Skeletal muscle satellite cell (primary cell): ENCODE data around the gene PLEKHG3.

Experiments
- H3K27me3 ChIP-seq: 2 replicates; pipeline ENCODE4 v1.7.0; 2013; ENCODE audit warnings: low read length; ENCODE audit not compliant: control insufficient read depth, insufficient read depth
- H3K36me3 ChIP-seq: 2 replicates; pipeline ENCODE4 v1.7.0; 2013; ENCODE audit warnings: mild to moderate bottlenecking, control low read depth, low read length; ENCODE audit not compliant: insufficient read depth
- H3K4me1 ChIP-seq: 2 replicates; pipeline ENCODE4 v1.7.0; 2013; ENCODE audit warnings: low read length; ENCODE audit not compliant: control insufficient read depth, insufficient read depth
- H3K4me2 ChIP-seq: 2 replicates; pipeline ENCODE4 v1.7.0; 2013; ENCODE audit warnings: mild to moderate bottlenecking, low read length
- H3K4me3 ChIP-seq: 2 replicates; pipeline ENCODE4 v1.7.0; 2013; ENCODE audit warnings: low read length
- H3K9ac ChIP-seq: 2 replicates; pipeline ENCODE4 v1.7.0; 2013; ENCODE audit warnings: mild to moderate bottlenecking, low read depth, low read length, moderate library complexity
- H3K9me3 ChIP-seq: replicated peaks from 2 replicates; pipeline ENCODE4 v1.7.0; 2013; ENCODE audit warnings: mild to moderate bottlenecking, control low read depth, low read length

PLEKHG3 gene

GRCh38 chr14:64755781-64756221, 51.6 kb downstream of the PLEKHG3 start:
- Histone ChIP-seq H3K27me3 (peaks cover 26% of the 10 kb centered on the region), H3K36me3 (no peaks in the 10 kb centered on the region), H3K4me2 (no peak overlapping the region), H3K9me3 (no peaks in the 10 kb centered on the region), H3K4me3 (no peak overlapping the region), H3K4me1 (peaks cover 13% of the 10 kb centered on the region), H3K9ac (no peak overlapping the region)

GRCh38 chr14:64756712-64757111, 52.5 kb downstream of the PLEKHG3 start:
- Histone ChIP-seq H3K4me2 (no peak overlapping the region), H3K27me3 (peaks cover 34% of the 10 kb centered on the region), H3K4me3 (no peak overlapping the region), H3K9ac (no peak overlapping the region), H3K36me3 (no peaks in the 10 kb centered on the region), H3K9me3 (no peaks in the 10 kb centered on the region), H3K4me1 (peaks cover 18% of the 10 kb centered on the region)

GRCh38 chr14:64757601-64758000, 53.4 kb downstream of the PLEKHG3 start:
- Histone ChIP-seq H3K4me1 (peaks cover 26% of the 10 kb centered on the region), H3K36me3 (no peaks in the 10 kb centered on the region), H3K4me2 (no peak overlapping the region), H3K27me3 (peaks cover 35% of the 10 kb centered on the region), H3K9ac (no peak overlapping the region), H3K4me3 (no peak overlapping the region), H3K9me3 (no peaks in the 10 kb centered on the region)

GRCh38 chr14:64758025-64758521, 53.8 kb downstream of the PLEKHG3 start:
- Histone ChIP-seq H3K36me3 (no peaks in the 10 kb centered on the region), H3K27me3 (peaks cover 35% of the 10 kb centered on the region), H3K9ac (no peak overlapping the region), H3K9me3 (no peaks in the 10 kb centered on the region), H3K4me3 (no peak overlapping the region), H3K4me1 (peaks cover 28% of the 10 kb centered on the region), H3K4me2 (no peak overlapping the region)

GRCh38 chr14:64758691-64759554, 54.7 kb downstream of the PLEKHG3 start:
- Histone ChIP-seq H3K9ac (no peak overlapping the region), H3K4me1 (peaks cover 28% of the 10 kb centered on the region), H3K9me3 (no peaks in the 10 kb centered on the region), H3K36me3 (no peaks in the 10 kb centered on the region), H3K27me3 (peaks cover 30% of the 10 kb centered on the region), H3K4me3 (no peak overlapping the region), H3K4me2 (no peak overlapping the region)

- Histone ChIP-seq H3K27me3 (peaks cover 24% of the 10 kb centered on the region), H3K4me1 (peaks cover 35% of the 10 kb centered on the region), H3K4me3 (no peak overlapping the region), H3K9ac (no peak overlapping the region), H3K4me2 (no peak overlapping the region), H3K36me3 (no peaks in the 10 kb centered on the region), H3K9me3 (no peaks in the 10 kb centered on the region)
These were observed 55.3 kb downstream of the PLEKHG3 start for GRCh38 chr14:64759555-64759938.

GRCh38 chr14:64760146-64760755, 56.0 kb downstream of the PLEKHG3 start:
- H3K4me2 ChIP-seq = no peak overlapping the region
- no peak overlapping the region for H3K9ac ChIP-seq
- no peaks in the 10 kb centered on the region for H3K9me3 ChIP-seq
- H3K4me1 ChIP-seq = peaks cover 36% of the 10 kb centered on the region
- no peak overlapping the region for H3K4me3 ChIP-seq
- H3K27me3 ChIP-seq = peaks cover 18% of the 10 kb centered on the region
- H3K36me3 ChIP-seq = no peaks in the 10 kb centered on the region

- H3K9ac ChIP-seq = no peak overlapping the region
- H3K9me3 ChIP-seq = no peaks in the 10 kb centered on the region
- no peak overlapping the region for H3K4me2 ChIP-seq
- H3K36me3 ChIP-seq = no peaks in the 10 kb centered on the region
- H3K4me1 ChIP-seq = peaks cover 36% of the 10 kb centered on the region
- peaks cover 14% of the 10 kb centered on the region for H3K27me3 ChIP-seq
- H3K4me3 ChIP-seq = no peak overlapping the region
These were observed 56.7 kb downstream of the PLEKHG3 start for GRCh38 chr14:64760916-64761315.

- H3K4me1 ChIP-seq = peaks cover 36% of the 10 kb centered on the region
- H3K4me2 ChIP-seq = peak overlapping the region; percentile 60
- no peak overlapping the region for H3K9ac ChIP-seq
- no peaks in the 10 kb centered on the region for H3K9me3 ChIP-seq
- peaks cover 14% of the 10 kb centered on the region for H3K27me3 ChIP-seq
- peak overlapping the region; percentile 37 for H3K4me3 ChIP-seq
- H3K36me3 ChIP-seq = no peaks in the 10 kb centered on the region
These were observed 57.3 kb downstream of the PLEKHG3 start for GRCh38 chr14:64761441-64762043.

- H3K9ac ChIP-seq = no peak overlapping the region
These were observed 58.1 kb downstream of the PLEKHG3 start for GRCh38 chr14:64762044-64763034.

More at GRCh38 chr14:64762044-64763034, 58.1 kb downstream of the PLEKHG3 start:
- Histone ChIP-seq H3K4me1 (peaks cover 36% of the 10 kb centered on the region), H3K36me3 (no peaks in the 10 kb centered on the region), H3K4me3 (peak overlapping the region; percentile 37), H3K9me3 (no peaks in the 10 kb centered on the region), H3K4me2 (peak overlapping the region; percentile 60), H3K27me3 (peaks cover 14% of the 10 kb centered on the region)
